NCI-H1092 (cell line): Measurements from ENCODE around the gene TAF11L11.
"Not testable (repeated sequence)": the region's sequence is repeated elsewhere in the genome, so short reads cannot be mapped to it uniquely, and the experiment has no call there.

ENCODE experiments used
- DNase-seq: peaks from one replicate; lab custom pipeline; 2025; lab: John Stamatoyannopoulos, UW

The TAF11L11 gene

GRCh38 chr5:17603880-17604279 lies at the start of gene TAF11L11:
Gene TAF11L11, plus strand, starts transcription at chr5:17604183.
- DNase-seq: not testable (repeated sequence)

GRCh38 chr5:17585658-17586057 lies 18.3 kb upstream of the TAF11L11 start, which contains the start of gene TAF11L7:
Gene TAF11L7, minus strand, starts transcription at chr5:17585758.
- not testable (repeated sequence) for DNase-seq

GRCh38 chr5:17590860-17591259 lies 13.1 kb upstream of the TAF11L11 start, which contains the start of gene TAF11L8:
Gene TAF11L8, minus strand, starts transcription at chr5:17590960.
- DNase-seq: not testable (repeated sequence)

GRCh38 chr5:17594255-17594654 lies 9.7 kb upstream of the TAF11L11 start, which contains the start of gene TAF11L9:
Gene TAF11L9, minus strand, starts transcription at chr5:17594394.
- DNase-seq: not testable (repeated sequence)

- DNase-seq: not testable (repeated sequence)
Observed at GRCh38 chr5:17597728-17598127, 6.3 kb upstream of the TAF11L11 start, which contains the start of gene TAF11L10. Gene TAF11L10, minus strand, starts transcription at chr5:17597828.

GRCh38 chr5:17604951-17605350 lies 968 bp downstream of the TAF11L11 start:
- no peak for DNase-seq

- not testable (repeated sequence) for DNase-seq
Observed at GRCh38 chr5:17607461-17607860, 3.5 kb downstream of the TAF11L11 start.

- DNase-seq: not testable (repeated sequence)
Observed at GRCh38 chr5:17610092-17610491, 6.1 kb downstream of the TAF11L11 start, which contains the start of gene TAF11L12. Gene TAF11L12, plus strand, starts transcription at chr5:17610392.

- no peak for DNase-seq
Observed at GRCh38 chr5:17614872-17615605, 11.1 kb downstream of the TAF11L11 start.

GRCh38 chr5:17619354-17619753 lies 15.4 kb downstream of the TAF11L11 start:
- no peak for DNase-seq

- no peak for DNase-seq
Observed at GRCh38 chr5:17620627-17621026, 16.6 kb downstream of the TAF11L11 start.

GRCh38 chr5:17625686-17626085 lies 21.7 kb downstream of the TAF11L11 start:
- DNase-seq: no peak

- not testable (repeated sequence) for DNase-seq
Observed at GRCh38 chr5:17631788-17632187, 27.8 kb downstream of the TAF11L11 start, which contains the start of gene TAF11L13. Gene TAF11L13, plus strand, starts transcription at chr5:17632088.

- no peak for DNase-seq
Observed at GRCh38 chr5:17634160-17634559, 30.2 kb downstream of the TAF11L11 start, which contains the start of gene TAF11L14. Gene TAF11L14, plus strand, starts transcription at chr5:17634460.

- not testable (repeated sequence) for DNase-seq
Observed at GRCh38 chr5:17649232-17649631, 45.2 kb downstream of the TAF11L11 start.

GRCh38 chr5:17655201-17655759 lies 51.3 kb downstream of the TAF11L11 start:
- DNase-seq: not testable (repeated sequence)
